Measurements from ENCODE around the gene CDKL2. TPM values are rescaled to one million over a fixed set of nuclear protein-coding genes. Genes with fewer than 3 reads are reported as not detected.

CDKL2 gene
- total and polyA plus RNA-seq, 2 donors from 2014 or later = 3.2 to 15.9 TPM

GRCh38 chr4:75605928-75606327 is 24.4 kb downstream of the CDKL2 start:
- TF ChIP-seq CTCF (IDR thresholded peaks at IDR 0.05; ENCODE audit: borderline replicate concordance, extremely low read depth, insufficient read depth) = no peak
- Histone ChIP-seq H3K27ac (ENCODE audit: low read depth in 2 of 2, low read length in 2 of 2) (no peak overlapping the region), H3K4me3 (ENCODE audit: low read length in 3 of 3) (no peak overlapping the region), H3K27me3 (ENCODE audit: control insufficient read depth, insufficient read depth, low read length) (no peaks in the 10 kb centered on the region), H3K9ac (ENCODE audit: low read length in 3 of 3) (no peak overlapping the region), H3K36me3 (ENCODE audit: control insufficient read depth in 2 of 3, insufficient read depth in 3 of 3, low read length in 3 of 3) (no peaks in the 10 kb centered on the region), H3K4me1 (ENCODE audit: control insufficient read depth in 2 of 3, insufficient read depth in 2 of 3, low read depth in 1 of 3, low read length in 3 of 3) (no peaks in the 10 kb centered on the region), H3K9me3 (ENCODE audit: control insufficient read depth in 2 of 3, insufficient read depth in 1 of 3, low read length in 3 of 3) (no peaks in the 10 kb centered on the region)
- DNase-seq = no peak
- intact Hi-C loops (cut with DNase I) = no loop called here
- no peak for FAIRE-seq

GRCh38 chr4:75599647-75600046 is 30.7 kb downstream of the CDKL2 start:
- FAIRE-seq (no peak), DNase-seq (no peak)
- no peaks in the 10 kb centered on the region for H3K9me3 ChIP-seq (ENCODE audit: control insufficient read depth in 2 of 3, insufficient read depth in 1 of 3, low read length in 3 of 3)
- H3K4me1 ChIP-seq (ENCODE audit: control insufficient read depth in 2 of 3, insufficient read depth in 2 of 3, low read depth in 1 of 3, low read length in 3 of 3) = no peaks in the 10 kb centered on the region
- H3K36me3 ChIP-seq (ENCODE audit: control insufficient read depth in 2 of 3, insufficient read depth in 3 of 3, low read length in 3 of 3) = peaks cover 0 to 12% (median under 1%) of the 10 kb centered on the region in 3 donors
- no peak overlapping the region for H3K4me3 ChIP-seq (ENCODE audit: low read length in 3 of 3)
- intact Hi-C loops (cut with DNase I) = no loop called here
- H3K27me3 ChIP-seq (ENCODE audit: control insufficient read depth, insufficient read depth, low read length) = no peaks in the 10 kb centered on the region
- H3K27ac ChIP-seq (ENCODE audit: low read depth in 2 of 2, low read length in 2 of 2) = no peak overlapping the region
- no peak for TF ChIP-seq CTCF (IDR thresholded peaks at IDR 0.05; ENCODE audit: borderline replicate concordance, extremely low read depth, insufficient read depth)
- H3K9ac ChIP-seq (ENCODE audit: low read length in 3 of 3) = no peak overlapping the region

- Histone ChIP-seq H3K4me1 (ENCODE audit: control insufficient read depth in 2 of 3, insufficient read depth in 2 of 3, low read depth in 1 of 3, low read length in 3 of 3) (no peaks in the 10 kb centered on the region), H3K9me3 (ENCODE audit: control insufficient read depth in 2 of 3, insufficient read depth in 1 of 3, low read length in 3 of 3) (no peaks in the 10 kb centered on the region), H3K4me3 (ENCODE audit: low read length in 3 of 3) (no peak overlapping the region), H3K36me3 (ENCODE audit: control insufficient read depth in 2 of 3, insufficient read depth in 3 of 3, low read length in 3 of 3) (peaks cover 0 to 12% (median 2%) of the 10 kb centered on the region in 3 donors), H3K27me3 (ENCODE audit: control insufficient read depth, insufficient read depth, low read length) (no peaks in the 10 kb centered on the region), H3K27ac (ENCODE audit: low read depth in 2 of 2, low read length in 2 of 2) (no peak overlapping the region), H3K9ac (ENCODE audit: low read length in 3 of 3) (no peak overlapping the region)
- no peak for TF ChIP-seq CTCF (IDR thresholded peaks at IDR 0.05; ENCODE audit: borderline replicate concordance, extremely low read depth, insufficient read depth)
- intact Hi-C loops (cut with DNase I) = no loop called here
- FAIRE-seq = no peak
- no peak for DNase-seq
Measured at GRCh38 chr4:75598390-75598789, 31.9 kb downstream of the CDKL2 start.

GRCh38 chr4:75596061-75596460 is 34.3 kb downstream of the CDKL2 start:
- Histone ChIP-seq H3K27me3 (ENCODE audit: control insufficient read depth, insufficient read depth, low read length) (no peaks in the 10 kb centered on the region), H3K36me3 (ENCODE audit: control insufficient read depth in 2 of 3, insufficient read depth in 3 of 3, low read length in 3 of 3) (peaks cover 0 to 12% (median 2%) of the 10 kb centered on the region in 3 donors), H3K9ac (ENCODE audit: low read length in 3 of 3) (no peak overlapping the region), H3K4me1 (ENCODE audit: control insufficient read depth in 2 of 3, insufficient read depth in 2 of 3, low read depth in 1 of 3, low read length in 3 of 3) (no peaks in the 10 kb centered on the region), H3K27ac (ENCODE audit: low read depth in 2 of 2, low read length in 2 of 2) (no peak overlapping the region), H3K4me3 (ENCODE audit: low read length in 3 of 3) (no peak overlapping the region), H3K9me3 (ENCODE audit: control insufficient read depth in 2 of 3, insufficient read depth in 1 of 3, low read length in 3 of 3) (no peaks in the 10 kb centered on the region)
- intact Hi-C loops (cut with DNase I) = no loop called here
- FAIRE-seq (no peak), DNase-seq (no peak)
- no peak for TF ChIP-seq CTCF (IDR thresholded peaks at IDR 0.05; ENCODE audit: borderline replicate concordance, extremely low read depth, insufficient read depth)
